Lower leg skin (tissue), 4 donors: Measurements from ENCODE around the gene ONECUT1. TPM values are rescaled to one million over a fixed set of nuclear protein-coding genes. Genes with fewer than 3 reads are reported as not detected.

Experiments
- DNase-seq, 2 donors: peaks; one replicate each; pipeline ENCODE4 v3.0.0-alpha.2; 2019; ENCODE audit warnings: low spot score in 2 of 2
- H3K4me3 ChIP-seq: fragments of 200-600 bp; sonication (generic); 2 replicates; pipeline ENCODE4 v1.5.1; 2017; ENCODE audit warnings: mild to moderate bottlenecking, low read depth; ENCODE audit not compliant: poor library complexity, severe bottlenecking
- CTCF ChIP-seq, 3 donors: fragments of 450-650 bp; IDR thresholded peaks; one replicate each; pipeline ENCODE4 v1.5.1; 2016; ENCODE audit warnings: antibody characterized with exemption in 3 of 3, mild to moderate bottlenecking in 3 of 3, moderate library complexity in 2 of 3
- POLR2A ChIP-seq, 2 donors: fragments of 450-650 bp; IDR thresholded peaks; one replicate each; pipeline ENCODE4 v1.6.1; 2016 to 2017; ENCODE audit warnings: antibody characterized with exemption in 2 of 2, mild to moderate bottlenecking in 1 of 2, moderate library complexity in 1 of 2
- WGBS, 2 donors: methylation state at CpG; one replicate each; pipeline ENCODE4 v1.1.5; 2018; 5-methylcytosine and 5-hydroxymethylcytosine counted together
- intact Hi-C: fragments of 100-400 bp; cut with DNase I; formaldehyde crosslinking; loops from one replicate; pipeline ENCODE4 v1.15.0; 2023; ENCODE audit warnings: low total_unique reads
- total RNA-seq, 4 donors: library from RNA; depleted of rRNA; stranded (reverse); fragments of >200 nt; gene quantifications; one replicate each; pipeline ENCODE4 v1.1.0, GENCODE V29; 2016

The ONECUT1 gene
- total RNA-seq, 4 donors from 2014 or later, result not detected

GRCh38 chr15:52778457-52778856 is 11.7 kb downstream of the ONECUT1 start:
- H3K4me3 ChIP-seq, result no peak overlapping the region
- no peak for TF ChIP-seq CTCF (IDR thresholded peaks at IDR 0.05)
- no peak for TF ChIP-seq POLR2A (IDR thresholded peaks at IDR 0.05)
- WGBS, 2 donors, result 41 to 43% methylated on average over 1 of the region's 1 CpG
- intact Hi-C loops, result no loop called here
- no peak for DNase-seq

- intact Hi-C loops, result no loop called here
- WGBS, 2 donors, result 33 to 39% methylated on average over 5 of the region's 5 CpGs
- no peak overlapping the region for H3K4me3 ChIP-seq
- no peak for DNase-seq
- TF ChIP-seq POLR2A (IDR thresholded peaks at IDR 0.05) (no peak), CTCF (IDR thresholded peaks at IDR 0.05) (no peak)
Observed at GRCh38 chr15:52772766-52773165, 17.4 kb downstream of the ONECUT1 start.

GRCh38 chr15:52765785-52766184 is 24.4 kb downstream of the ONECUT1 start:
- 54 to 60% methylated on average over 3 of the region's 3 CpGs for WGBS, 2 donors
- H3K4me3 ChIP-seq, result no peak overlapping the region
- TF ChIP-seq CTCF (IDR thresholded peaks at IDR 0.05), result no peak
- intact Hi-C loops, result no loop called here
- DNase-seq, result no peak

DNA sequence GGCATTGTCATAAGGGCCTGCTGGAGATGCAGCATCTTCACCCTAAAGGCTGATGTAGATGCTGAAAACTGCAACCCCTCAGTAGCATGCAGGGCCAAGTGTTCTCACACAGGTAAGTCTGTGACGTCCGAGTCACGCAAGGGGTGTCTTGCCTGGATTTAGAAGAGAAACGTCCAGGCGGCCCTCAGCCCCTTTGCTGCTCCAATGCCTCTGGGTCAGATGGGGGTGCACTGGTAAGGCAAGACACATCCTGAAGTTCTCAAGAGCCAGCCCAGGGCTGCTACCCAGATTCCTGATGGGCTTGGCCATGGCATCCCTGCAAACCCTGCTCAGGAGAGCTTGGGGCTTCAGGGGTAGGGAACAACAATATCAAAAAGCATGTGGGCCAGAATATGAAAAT is 25.4 kb downstream of the ONECUT1 start:
- 85 to 88% methylated on average over 5 of the region's 5 CpGs for WGBS, 2 donors
- H3K4me3 ChIP-seq, result no peak overlapping the region
- no peak for DNase-seq
- intact Hi-C loops, result no loop called here
- no peak for TF ChIP-seq CTCF (IDR thresholded peaks at IDR 0.05)

DNA sequence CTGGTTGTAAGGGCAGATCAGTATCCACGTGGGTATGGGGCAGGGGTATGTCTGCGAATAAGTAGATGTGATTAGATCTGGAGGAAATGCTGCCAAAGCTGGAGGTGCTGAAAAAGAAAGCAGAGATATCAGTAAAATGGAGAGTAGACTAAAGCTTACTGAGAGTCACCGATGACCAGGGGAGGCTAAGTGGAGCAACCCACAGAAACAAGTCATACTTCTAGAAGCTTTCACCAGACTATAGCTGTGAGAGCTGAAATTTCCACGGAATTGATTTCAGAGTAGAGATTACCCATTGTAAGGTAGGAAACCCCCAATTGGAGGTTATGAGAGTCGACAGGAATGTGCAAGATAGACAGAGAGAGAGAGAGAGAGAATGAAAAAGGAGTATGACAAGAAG is 27.5 kb downstream of the ONECUT1 start:
- 78% methylated on average over 5 of the region's 5 CpGs for WGBS, 2 donors
- no peak overlapping the region for H3K4me3 ChIP-seq
- no peak for TF ChIP-seq POLR2A (IDR thresholded peaks at IDR 0.05)
- TF ChIP-seq CTCF (IDR thresholded peaks at IDR 0.05), result no peak
- DNase-seq, result no peak
- intact Hi-C loops, result no loop called here

GRCh38 chr15:52760562-52760961 is 29.6 kb downstream of the ONECUT1 start:
- 85 to 94% methylated on average over 1 of the region's 1 CpG for WGBS, 2 donors
- intact Hi-C loops, result no loop called here
- TF ChIP-seq POLR2A (IDR thresholded peaks at IDR 0.05) (no peak), CTCF (IDR thresholded peaks at IDR 0.05) (no peak)
- H3K4me3 ChIP-seq, result no peak overlapping the region
- DNase-seq, result no peak
